Measurements from ENCODE around the gene HAND1.
A peak's percentile ranks its signal among the peaks of the same experiment; 100 is the strongest.

GRCh38 chr5:154479160-154479943 is 1.3 kb upstream of the HAND1 start:
- TF ChIP-seq, protein P1, sequence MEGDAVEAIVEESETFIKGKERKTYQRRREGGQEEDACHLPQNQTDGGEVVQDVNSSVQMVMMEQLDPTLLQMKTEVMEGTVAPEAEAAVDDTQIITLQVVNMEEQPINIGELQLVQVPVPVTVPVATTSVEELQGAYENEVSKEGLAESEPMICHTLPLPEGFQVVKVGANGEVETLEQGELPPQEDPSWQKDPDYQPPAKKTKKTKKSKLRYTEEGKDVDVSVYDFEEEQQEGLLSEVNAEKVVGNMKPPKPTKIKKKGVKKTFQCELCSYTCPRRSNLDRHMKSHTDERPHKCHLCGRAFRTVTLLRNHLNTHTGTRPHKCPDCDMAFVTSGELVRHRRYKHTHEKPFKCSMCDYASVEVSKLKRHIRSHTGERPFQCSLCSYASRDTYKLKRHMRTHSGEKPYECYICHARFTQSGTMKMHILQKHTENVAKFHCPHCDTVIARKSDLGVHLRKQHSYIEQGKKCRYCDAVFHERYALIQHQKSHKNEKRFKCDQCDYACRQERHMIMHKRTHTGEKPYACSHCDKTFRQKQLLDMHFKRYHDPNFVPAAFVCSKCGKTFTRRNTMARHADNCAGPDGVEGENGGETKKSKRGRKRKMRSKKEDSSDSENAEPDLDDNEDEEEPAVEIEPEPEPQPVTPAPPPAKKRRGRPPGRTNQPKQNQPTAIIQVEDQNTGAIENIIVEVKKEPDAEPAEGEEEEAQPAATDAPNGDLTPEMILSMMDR (conservative IDR thresholded peaks at IDR 0.05 in 1 of 2, IDR thresholded peaks at IDR 0.05 in 1 of 2; ENCODE audit: extremely low read depth in 1 of 2, insufficient read depth in 1 of 2, low read depth in 1 of 2, low read length in 2 of 2): no peak
- TF ChIP-seq EZH2 (IDR thresholded peaks at IDR 0.05; ENCODE audit: borderline replicate concordance, low read length): peak; percentile 99

Data from mammary epithelial cell (primary cell).